Thyroid gland (tissue), 4 donors: Measurements from ENCODE around the gene OSBPL1A.

ENCODE experiments used
- POLR2A ChIP-seq, 2 donors: fragments of 450-650 bp; IDR thresholded peaks; one replicate each; pipeline ENCODE4 v1.6.1; 2017; ENCODE audit warnings: antibody characterized with exemption in 2 of 2, mild to moderate bottlenecking in 2 of 2, moderate library complexity in 1 of 2
- TF ChIP-seq, protein P1 (sequence below), 6 experiments: fragments of 200-600 bp in 3 of 6; fragments of 450-650 bp in 3 of 6; sonication (generic) in 3 of 6; IDR thresholded peaks; one replicate each; pipeline ENCODE4 v1.5.1; 2016 to 2019; ENCODE audit warnings: antibody characterized with exemption in 6 of 6, mild to moderate bottlenecking in 2 of 6, inconsistent platforms in 1 of 6, moderate library complexity in 1 of 6

- TF ChIP-seq, protein P1, sequence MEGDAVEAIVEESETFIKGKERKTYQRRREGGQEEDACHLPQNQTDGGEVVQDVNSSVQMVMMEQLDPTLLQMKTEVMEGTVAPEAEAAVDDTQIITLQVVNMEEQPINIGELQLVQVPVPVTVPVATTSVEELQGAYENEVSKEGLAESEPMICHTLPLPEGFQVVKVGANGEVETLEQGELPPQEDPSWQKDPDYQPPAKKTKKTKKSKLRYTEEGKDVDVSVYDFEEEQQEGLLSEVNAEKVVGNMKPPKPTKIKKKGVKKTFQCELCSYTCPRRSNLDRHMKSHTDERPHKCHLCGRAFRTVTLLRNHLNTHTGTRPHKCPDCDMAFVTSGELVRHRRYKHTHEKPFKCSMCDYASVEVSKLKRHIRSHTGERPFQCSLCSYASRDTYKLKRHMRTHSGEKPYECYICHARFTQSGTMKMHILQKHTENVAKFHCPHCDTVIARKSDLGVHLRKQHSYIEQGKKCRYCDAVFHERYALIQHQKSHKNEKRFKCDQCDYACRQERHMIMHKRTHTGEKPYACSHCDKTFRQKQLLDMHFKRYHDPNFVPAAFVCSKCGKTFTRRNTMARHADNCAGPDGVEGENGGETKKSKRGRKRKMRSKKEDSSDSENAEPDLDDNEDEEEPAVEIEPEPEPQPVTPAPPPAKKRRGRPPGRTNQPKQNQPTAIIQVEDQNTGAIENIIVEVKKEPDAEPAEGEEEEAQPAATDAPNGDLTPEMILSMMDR (IDR thresholded peaks at IDR 0.05) = no peak
- no peak for TF ChIP-seq POLR2A (IDR thresholded peaks at IDR 0.05)
Observed at GRCh38 chr18:24293254-24293653, 104.4 kb downstream of the OSBPL1A start.
